ENCODE results near the gene TSPAN3. TPM values are rescaled to one million over a fixed set of nuclear protein-coding genes. Genes with fewer than 3 reads are reported as not detected.

TSPAN3 gene
- total and polyA plus RNA-seq, 4 experiments from 2014 or later: 13.3 to 35.9 (median 25.0) TPM

GRCh38 chr15:77022646-77023575, 48.0 kb downstream of the TSPAN3 start:
- no peak overlapping the region for H3K4me3 ChIP-seq (ENCODE audit: low read length in 2 of 2)
- peaks cover 64% of the 10 kb centered on the region for H3K4me1 ChIP-seq (ENCODE audit: insufficient read depth, low read length)

GRCh38 chr15:77021803-77022381, 49.0 kb downstream of the TSPAN3 start:
- peak overlapping the region; percentile 97 to 100 (median 98) for H3K27ac Mint-ChIP-seq
- H3K4me3 Mint-ChIP-seq: peak overlapping the region; percentile 53 to 83 (median 63)
- Histone ChIP-seq H3K27me3 (ENCODE audit: insufficient read depth, low read length) (no peaks in the 10 kb centered on the region), H3K36me3 (ENCODE audit: insufficient read depth, low read length) (peaks cover 72% of the 10 kb centered on the region), H3K9me3 (ENCODE audit: control insufficient read depth in 1 of 2, low read length in 2 of 2) (no peaks in the 10 kb centered on the region), H3K4me1 (ENCODE audit: insufficient read depth, low read length) (peaks cover 74% of the 10 kb centered on the region), H3K4me3 (ENCODE audit: low read length in 2 of 2) (peak overlapping the region in 1 of 2 donors; percentile 8), H3K27ac (ENCODE audit: low read depth, low read length) (peak overlapping the region; percentile 70)
- ChIA-PET POLR2A (ENCODE audit: partially characterized antibody) (interaction anchor here (0.9 to 17.8 kb wide), 8 partner anchors 9 to 117 kb away, joined by 3 to 472 read pairs (median 6); partner anchors contain the start of genes PSTPIP1 and SCAPER), CTCF (ENCODE audit: partially characterized antibody) (interaction anchor here (1.0 to 4.9 kb wide), 7 partner anchors 9 to 116 kb away, joined by 3 to 69 read pairs (median 5); partner anchors contain the start of gene PSTPIP1)
- intact Hi-C loops (cut with micrococcal nuclease): loop anchor here (1.0 to 5.0 kb wide), 4 partner anchors 9 to 120 kb away; partner anchors contain the start of genes PSTPIP1 and RCN2
- peak; percentile 59 to 80 (median 75) for DNase-seq
- no peaks in the 10 kb centered on the region for H3K27me3 Mint-ChIP-seq
- peaks cover 12 to 57% of the 10 kb centered on the region in 2 donors for H3K36me3 Mint-ChIP-seq
- no peaks in the 10 kb centered on the region for H3K9me3 Mint-ChIP-seq
- peaks cover 30 to 75% (median 55%) of the 10 kb centered on the region in 4 donors for H3K4me1 Mint-ChIP-seq

More at GRCh38 chr15:77022646-77023575, 48.0 kb downstream of the TSPAN3 start:
- no peaks in the 10 kb centered on the region for H3K9me3 ChIP-seq (ENCODE audit: control insufficient read depth in 1 of 2, low read length in 2 of 2)
- ChIA-PET POLR2A (ENCODE audit: partially characterized antibody) (interaction anchor here (0.9 to 17.8 kb wide), 11 partner anchors 9 to 118 kb away, joined by 3 to 472 read pairs (median 6); partner anchors contain the start of genes PSTPIP1 and SCAPER), CTCF (ENCODE audit: partially characterized antibody) (interaction anchor here (0.7 to 4.9 kb wide), 21 partner anchors 7 to 520 kb away, joined by 3 to 69 read pairs (median 3); partner anchors contain the start of genes PSTPIP1, RCN2 and SCAPER)
- peak overlapping the region; percentile 70 for H3K27ac ChIP-seq (ENCODE audit: low read depth, low read length)
- no peak for DNase-seq
- intact Hi-C loops (cut with micrococcal nuclease): loop anchor here (1.0 to 5.0 kb wide), 4 partner anchors 10 to 121 kb away; partner anchors contain the start of genes PSTPIP1 and RCN2
- peaks cover 16 to 55% of the 10 kb centered on the region in 2 donors for H3K36me3 Mint-ChIP-seq
- no peaks in the 10 kb centered on the region for H3K27me3 ChIP-seq (ENCODE audit: insufficient read depth, low read length)
- H3K27me3 Mint-ChIP-seq: no peaks in the 10 kb centered on the region
- H3K4me3 Mint-ChIP-seq: peak overlapping the region in 3 of 8 donors; percentile 65 to 83 (median 78)
- H3K27ac Mint-ChIP-seq: peak overlapping the region; percentile 97 to 100 (median 98)
- peaks cover 28 to 65% (median 50%) of the 10 kb centered on the region in 4 donors for H3K4me1 Mint-ChIP-seq
- peaks cover 76% of the 10 kb centered on the region for H3K36me3 ChIP-seq (ENCODE audit: insufficient read depth, low read length)
- H3K9me3 Mint-ChIP-seq: no peaks in the 10 kb centered on the region

- Mint-ChIP-seq H3K27me3 (no peaks in the 10 kb centered on the region), H3K4me3 (peak overlapping the region in 4 of 8 donors; percentile 4 to 78 (median 44)), H3K4me1 (peaks cover 30 to 81% (median 57%) of the 10 kb centered on the region in 4 donors), H3K36me3 (peaks cover 12 to 53% of the 10 kb centered on the region in 2 donors), H3K27ac (peak overlapping the region; percentile 97 to 100 (median 98)), H3K9me3 (no peaks in the 10 kb centered on the region)
- no peak overlapping the region for H3K4me3 ChIP-seq (ENCODE audit: low read length in 2 of 2)
- CTCF ChIA-PET (ENCODE audit: partially characterized antibody): interaction anchor here (1.7 to 4.9 kb wide), 4 partner anchors 8 to 47 kb away, joined by 5 to 65 read pairs (median 13); no protein-coding TSS in a partner anchor
- peaks cover 64% of the 10 kb centered on the region for H3K36me3 ChIP-seq (ENCODE audit: insufficient read depth, low read length)
- POLR2A ChIA-PET (ENCODE audit: partially characterized antibody): interaction anchor here (1.8 to 17.8 kb wide), 4 partner anchors 18 to 116 kb away, joined by 6 to 472 read pairs (median 7); partner anchors contain the start of genes PSTPIP1 and SCAPER
- peaks cover 82% of the 10 kb centered on the region for H3K4me1 ChIP-seq (ENCODE audit: insufficient read depth, low read length)
- intact Hi-C loops (cut with micrococcal nuclease): loop anchor here (5.0 kb wide), 2 partner anchors 89 to 119 kb away; partner anchors contain the start of gene RCN2
- no peaks in the 10 kb centered on the region for H3K27me3 ChIP-seq (ENCODE audit: insufficient read depth, low read length)
- peak in 1 of 5 donors; percentile 43 for DNase-seq
- peak overlapping the region; percentile 70 for H3K27ac ChIP-seq (ENCODE audit: low read depth, low read length)
- no peaks in the 10 kb centered on the region for H3K9me3 ChIP-seq (ENCODE audit: control insufficient read depth in 1 of 2, low read length in 2 of 2)
Observed at GRCh38 chr15:77021088-77021481, 49.8 kb downstream of the TSPAN3 start.

GRCh38 chr15:77020348-77021087, 50.4 kb downstream of the TSPAN3 start:
- H3K9me3 ChIP-seq (ENCODE audit: control insufficient read depth in 1 of 2, low read length in 2 of 2): no peaks in the 10 kb centered on the region
- peak in 1 of 5 donors; percentile 28 for DNase-seq
- intact Hi-C loops (cut with micrococcal nuclease): loop anchor here (5.0 kb wide), 2 partner anchors 88 to 118 kb away; partner anchors contain the start of gene RCN2
- CTCF ChIA-PET (ENCODE audit: partially characterized antibody): no interaction called here
- H3K9me3 Mint-ChIP-seq: no peaks in the 10 kb centered on the region
- POLR2A ChIA-PET (ENCODE audit: partially characterized antibody): interaction anchor here (2.0 to 17.8 kb wide), 2 partner anchors 18 to 23 kb away, joined by 4 to 472 read pairs; partner anchors contain the start of gene PSTPIP1
- peaks cover 12 to 51% of the 10 kb centered on the region in 2 donors for H3K36me3 Mint-ChIP-seq
- H3K4me1 ChIP-seq (ENCODE audit: insufficient read depth, low read length): peaks cover 88% of the 10 kb centered on the region
- H3K27ac Mint-ChIP-seq: peak overlapping the region; percentile 88 to 100 (median 98)
- H3K36me3 ChIP-seq (ENCODE audit: insufficient read depth, low read length): peaks cover 59% of the 10 kb centered on the region
- no peak overlapping the region for H3K4me3 ChIP-seq (ENCODE audit: low read length in 2 of 2)
- peak overlapping the region; percentile 70 for H3K27ac ChIP-seq (ENCODE audit: low read depth, low read length)
- H3K27me3 Mint-ChIP-seq: no peaks in the 10 kb centered on the region
- H3K27me3 ChIP-seq (ENCODE audit: insufficient read depth, low read length): no peaks in the 10 kb centered on the region
- H3K4me1 Mint-ChIP-seq: peaks cover 30 to 86% (median 61%) of the 10 kb centered on the region in 4 donors
- H3K4me3 Mint-ChIP-seq: peak overlapping the region in 2 of 8 donors; percentile 15 to 20

- peak overlapping the region in 2 of 8 donors; percentile 15 to 59 for H3K4me3 Mint-ChIP-seq
- peaks cover 12 to 51% of the 10 kb centered on the region in 2 donors for H3K36me3 Mint-ChIP-seq
- Histone ChIP-seq H3K27me3 (ENCODE audit: insufficient read depth, low read length) (no peaks in the 10 kb centered on the region), H3K36me3 (ENCODE audit: insufficient read depth, low read length) (peaks cover 52% of the 10 kb centered on the region), H3K27ac (ENCODE audit: low read depth, low read length) (peak overlapping the region; percentile 70), H3K9me3 (ENCODE audit: control insufficient read depth in 1 of 2, low read length in 2 of 2) (no peaks in the 10 kb centered on the region), H3K4me1 (ENCODE audit: insufficient read depth, low read length) (peaks cover 96% of the 10 kb centered on the region), H3K4me3 (ENCODE audit: low read length in 2 of 2) (no peak overlapping the region)
- peaks cover 35 to 94% (median 68%) of the 10 kb centered on the region in 4 donors for H3K4me1 Mint-ChIP-seq
- H3K27ac Mint-ChIP-seq: peak overlapping the region; percentile 80 to 100 (median 98)
- intact Hi-C loops (cut with micrococcal nuclease): loop anchor here (5.0 to 10.0 kb wide), 3 partner anchors 87 to 405 kb away; partner anchors contain the start of genes HMG20A, PEAK1 and RCN2
- POLR2A ChIA-PET (ENCODE audit: partially characterized antibody): interaction anchor here (1.3 to 17.8 kb wide), 3 partner anchors 17 to 114 kb away, joined by 4 to 472 read pairs (median 4); partner anchors contain the start of genes PSTPIP1 and SCAPER
- CTCF ChIA-PET (ENCODE audit: partially characterized antibody): interaction anchor here (1.0 to 1.2 kb wide), 2 partner anchors 40 to 46 kb away, joined by 3 read pairs; no protein-coding TSS in a partner anchor
- peak in 1 of 5 donors; percentile 52 for DNase-seq
- H3K27me3 Mint-ChIP-seq: no peaks in the 10 kb centered on the region
- no peaks in the 10 kb centered on the region for H3K9me3 Mint-ChIP-seq
Observed at GRCh38 chr15:77019521-77020331, 51.2 kb downstream of the TSPAN3 start.

Data from CD4-positive, alpha-beta memory T cell (primary cell).